Transverse colon (tissue), 3 donors: ENCODE results near the gene GSTM5.

Source experiments
- CTCF ChIP-seq, 5 experiments: fragments of 200-600 bp in 3 of 5; fragments of 450-650 bp in 2 of 5; sonication (generic) in 3 of 5; IDR thresholded peaks; 1 replicate in 2 of 5; 2 replicates in 3 of 5; pipeline ENCODE4 v1.5.1; 2016 to 2017; ENCODE audit warnings: antibody characterized with exemption in 5 of 5, inconsistent platforms in 3 of 5, mild to moderate bottlenecking in 2 of 5, moderate library complexity in 1 of 5
- EP300 ChIP-seq: sonication (generic); formaldehyde crosslinking; IDR thresholded peaks from one replicate; pipeline ENCODE4 v1.6.1; 2017; ENCODE audit warnings: antibody characterized with exemption, low read depth
- POLR2A ChIP-seq: fragments of 450-650 bp; IDR thresholded peaks from one replicate; pipeline ENCODE4 v1.6.1; 2016; ENCODE audit warnings: antibody characterized with exemption, mild to moderate bottlenecking, moderate library complexity

GRCh38 chr1:109713636-109714035 is 1.6 kb downstream of the GSTM5 start:
- TF ChIP-seq CTCF (IDR thresholded peaks at IDR 0.05) (no peak), EP300 (no peak), POLR2A (no peak)
